IMR-90 (cell line): Measurements from ENCODE around the gene PODXL. TPM values are rescaled to one million over a fixed set of nuclear protein-coding genes. Genes with fewer than 3 reads are reported as not detected.

ENCODE experiments used
- ATAC-seq: fragments of 200-7000 bp; cut with Tn5 transposase; 2 replicates; pipeline ENCODE4 v1.9.1; 2020; ENCODE audit warnings: low read depth, mild to moderate bottlenecking, moderate library complexity
- BruUV-seq: library from RNA; stranded (reverse); fragments of 400-500 nt; replicated peaks from 2 replicates; lab custom pipeline; 2021; lab: Mats Ljungman, UMichigan
- CTCF ChIA-PET: fragments of 300-600 bp; formaldehyde crosslinking; extraction: SDS; loops from one replicate; lab custom pipeline; 2021; ENCODE audit warnings: antibody characterized with exemption; lab: Yijun Ruan, JAX
- POLR2A ChIA-PET: fragments of 300-600 bp; sonication (Branson Sonifier 250); formaldehyde crosslinking; loops from one replicate; lab custom pipeline; 2022; ENCODE audit warnings: antibody characterized with exemption; ENCODE audit not compliant: unreplicated experiment; lab: Charles Lee
- DNase-seq: peaks from one replicate; pipeline ENCODE4 v3.0.0; 2013
- H2AFZ ChIP-seq: replicated peaks from 2 replicates; pipeline ENCODE3; 2013; ENCODE audit warnings: low read length, mild to moderate bottlenecking; ENCODE audit not compliant: poor library complexity
- H2AK5ac ChIP-seq: 2 replicates; pipeline ENCODE4 v1.6.1; 2013; ENCODE audit warnings: low read depth, low read length, inconsistent platforms
- H2AK9ac ChIP-seq: replicated peaks from 2 replicates; pipeline ENCODE3; 2013; ENCODE audit warnings: mild to moderate bottlenecking, low read depth, low read length, moderate library complexity; ENCODE audit not compliant: poor library complexity
- H2BK120ac ChIP-seq: 2 replicates; pipeline ENCODE4 v1.6.1; 2013; ENCODE audit warnings: low read depth, low read length, inconsistent platforms
- H2BK15ac ChIP-seq: 3 replicates; pipeline ENCODE4 v1.6.1; 2013; ENCODE audit warnings: low read depth, low read length, inconsistent platforms
- H2BK20ac ChIP-seq: 2 replicates; pipeline ENCODE4 v1.6.1; 2013; ENCODE audit warnings: low read depth, mild to moderate bottlenecking, inconsistent platforms, low read length, moderate library complexity
- H2BK5ac ChIP-seq: 2 replicates; pipeline ENCODE4 v1.6.1; 2013; ENCODE audit warnings: mild to moderate bottlenecking, low read depth, low read length, inconsistent platforms; ENCODE audit not compliant: poor library complexity, severe bottlenecking
- H3K14ac ChIP-seq: replicated peaks from 2 replicates; pipeline ENCODE4 v1.6.1; 2013; ENCODE audit warnings: low read depth, low read length, inconsistent platforms
- H3K18ac ChIP-seq: 2 replicates; pipeline ENCODE4 v1.6.1; 2013; ENCODE audit warnings: low read depth, low read length, control low read depth
- H3K23ac ChIP-seq: 2 replicates; pipeline ENCODE4 v1.6.1; 2013; ENCODE audit warnings: low read depth, low read length, inconsistent platforms
- H3K27ac ChIP-seq: 2 replicates; pipeline ENCODE4 v1.5.1; 2013; ENCODE audit warnings: mild to moderate bottlenecking, control low read depth, low read length; ENCODE audit not compliant: insufficient read depth
- H3K27me3 ChIP-seq: 2 replicates; pipeline ENCODE4 v1.6.1; 2013; ENCODE audit warnings: low read length; ENCODE audit not compliant: control insufficient read depth, insufficient read depth
- H3K36me3 ChIP-seq: 2 replicates; pipeline ENCODE4 v1.6.1; 2013; ENCODE audit warnings: low read length, mixed read lengths; ENCODE audit not compliant: control insufficient read depth, insufficient read depth
- H3K4ac ChIP-seq: 2 replicates; pipeline ENCODE4 v1.6.1; 2013; ENCODE audit warnings: low read depth, low read length, inconsistent platforms
- H3K4me1 ChIP-seq: 2 replicates; pipeline ENCODE4 v1.6.1; 2013; ENCODE audit warnings: low read length, mixed read lengths; ENCODE audit not compliant: control insufficient read depth, insufficient read depth
- H3K4me2 ChIP-seq: 2 replicates; pipeline ENCODE4 v1.6.1; 2013; ENCODE audit warnings: low read depth, mild to moderate bottlenecking, control low read depth, low read length, moderate library complexity
- H3K4me3 ChIP-seq: 2 replicates; pipeline ENCODE4 v1.5.1; 2013; ENCODE audit warnings: low read depth, mild to moderate bottlenecking, control low read depth, low read length, moderate library complexity; ENCODE audit not compliant: insufficient read depth
- H3K56ac ChIP-seq: 2 replicates; pipeline ENCODE4 v1.6.1; 2013; ENCODE audit warnings: low read length, inconsistent platforms; ENCODE audit not compliant: insufficient read depth; ENCODE audit errors: extremely low read depth
- H3K79me1 ChIP-seq, 2 experiments: 2 replicates each; pipeline ENCODE4 v1.6.1; 2013; ENCODE audit warnings: low read length in 2 of 2, inconsistent platforms in 1 of 2, low read depth in 1 of 2
- H3K9ac ChIP-seq: 2 replicates; pipeline ENCODE4 v1.6.1; 2013; ENCODE audit warnings: low read depth, low read length, control low read depth
- H3K9me1 ChIP-seq: 2 replicates; pipeline ENCODE4 v1.6.1; 2013; ENCODE audit warnings: low read length, inconsistent platforms; ENCODE audit not compliant: insufficient read depth
- H3K9me3 ChIP-seq: 2 replicates; pipeline ENCODE4 v1.6.1; 2013; ENCODE audit warnings: low read length; ENCODE audit not compliant: control insufficient read depth, insufficient read depth
- H4K20me1 ChIP-seq: 2 replicates; pipeline ENCODE4 v1.6.1; 2013; ENCODE audit warnings: low read length, inconsistent platforms; ENCODE audit not compliant: insufficient read depth
- H4K5ac ChIP-seq: 2 replicates; pipeline ENCODE4 v1.6.1; 2013; ENCODE audit warnings: mild to moderate bottlenecking, low read depth, low read length, control low read depth
- H4K8ac ChIP-seq, 2 experiments: 2 replicates each; pipeline ENCODE4 v1.6.1; 2013; ENCODE audit warnings: low read depth in 2 of 2, low read length in 2 of 2, control low read depth in 1 of 2, inconsistent platforms in 1 of 2
- H4K91ac ChIP-seq: 2 replicates; pipeline ENCODE4 v1.6.1; 2013; ENCODE audit warnings: low read depth, low read length, inconsistent platforms; ENCODE audit not compliant: insufficient read depth
- CEBPB ChIP-seq: IDR thresholded peaks from 2 replicates; pipeline ENCODE4 v1.6.1; 2012; ENCODE audit warnings: low read depth, low read length, improper control_type of control experiment
- CTCF ChIP-seq: conservative IDR thresholded peaks from 2 replicates; pipeline ENCODE4 v1.5.1; 2012; ENCODE audit warnings: mild to moderate bottlenecking, low read depth, low read length, improper control_type of control experiment
- ELK1 ChIP-seq: fragments of 150-350 bp; IDR thresholded peaks from 2 replicates; pipeline ENCODE4 v1.6.1; 2016; ENCODE audit warnings: low read depth, mild to moderate bottlenecking, low read length, moderate library complexity, borderline replicate concordance
- MAFK ChIP-seq: IDR thresholded peaks from 2 replicates; pipeline ENCODE4 v1.6.1; 2012; ENCODE audit warnings: low read depth, low read length, improper control_type of control experiment
- MXI1 ChIP-seq: IDR thresholded peaks from 2 replicates; pipeline ENCODE4 v1.6.1; 2012; ENCODE audit warnings: low read depth, mild to moderate bottlenecking, low read length, moderate library complexity, borderline replicate concordance
- SMC3 ChIP-seq: fragments of 150-350 bp; IDR thresholded peaks from 2 replicates; pipeline ENCODE4 v1.6.1; 2016; ENCODE audit warnings: low read depth, mild to moderate bottlenecking, antibody characterized with exemption, low read length, moderate library complexity
- USF2 ChIP-seq: fragments of 150-350 bp; IDR thresholded peaks from 2 replicates; pipeline ENCODE4 v1.6.1; 2017; ENCODE audit warnings: mild to moderate bottlenecking, antibody characterized with exemption, low read length, low read depth
- WGBS, 2 experiments: methylation state at CpG; one replicate each; pipeline versions ENCODE4 v1.1.5 to v1.1.7; 2013; ENCODE audit warnings: missing lambda C conversion rate in 2 of 2; ENCODE audit not compliant: insufficient read length in 1 of 2; ENCODE audit errors: extremely low coverage in 2 of 2; 5-methylcytosine and 5-hydroxymethylcytosine counted together
- dilution Hi-C: fragments of 300-500 bp; cut with HindIII; formaldehyde crosslinking; loops from one replicate; pipeline ENCODE4 v1.14.3; 2018; ENCODE audit warnings: low sequenced_read_pairs; ENCODE audit not compliant: unreplicated experiment
- in situ Hi-C: fragments of 300-500 bp; cut with MboI; formaldehyde crosslinking; loops from 3 replicates; pipeline ENCODE4 v1.14.3; 2019; ENCODE audit warnings: low sequenced_read_pairs, inconsistent platforms, mixed read lengths
- intact Hi-C: fragments of 100-400 bp; cut with micrococcal nuclease; formaldehyde crosslinking; loops from 2 replicates; pipeline ENCODE4 v1.10.0; 2022
- polyA plus RNA-seq, 3 experiments: library from polyadenylated mRNA; depleted of rRNA; stranded (reverse); fragments of >200 nt; gene quantifications; 2 replicates each; pipeline ENCODE4 v1.2.3, GENCODE V29; 2012; ENCODE audit warnings: low replicate concordance in 1 of 3
- total RNA-seq: library from RNA; depleted of rRNA; stranded (reverse); fragments of >200 nt; gene quantifications from 2 replicates; pipeline ENCODE4 v1.2.3, GENCODE V29; 2012

PODXL gene
- total and polyA plus RNA-seq, 2 of the 4 experiments (the other 2 are of a cell fraction) = 1.3 to 3.8 TPM

- Histone ChIP-seq H3K23ac (no peak overlapping the region), H3K4me2 (no peak overlapping the region), H3K18ac (no peak overlapping the region), H2BK5ac (no peak overlapping the region), H2AK5ac (no peak overlapping the region), H3K9me3 (no peaks in the 10 kb centered on the region), H3K36me3 (peaks cover 2% of the 10 kb centered on the region; the same call in 1 of the 2 replicates), H3K56ac (no peak overlapping the region), H2AK9ac (no peak overlapping the region), H4K8ac (no peak overlapping the region), H3K9me1 (0 out of 2 replicates have a peak, but pooled peaks cover 3% of the 10 kb centered on the region), H2BK120ac (no peak overlapping the region), H4K5ac (no peak overlapping the region), H3K4me3 (no peak overlapping the region), H3K9ac (no peak overlapping the region), H2AFZ (no peak overlapping the region), H3K4ac (no peak overlapping the region), H3K14ac (no peak overlapping the region), H2BK20ac (no peak overlapping the region), H4K91ac (no peak overlapping the region), H4K20me1 (no peaks in the 10 kb centered on the region), H2BK15ac (no peak overlapping the region), H3K4me1 (no peaks in the 10 kb centered on the region), H3K27me3 (no peaks in the 10 kb centered on the region), H3K27ac (no peak overlapping the region), H3K79me1 (peaks cover 10 to 11% of the 10 kb centered on the region in 2 experiments; a peak in 3 of 4 replicates)
- CTCF ChIA-PET = interaction anchor here (1.0 to 1.4 kb wide), 2 partner anchors 11 to 29 kb away, joined by 3 read pairs; no protein-coding TSS in a partner anchor
- BruUV-seq = no TSS peak
- intact Hi-C loops = no loop called here
- dilution Hi-C loops = no loop called here
- 100% methylated on average over 1 of the region's 1 CpG; no CpG with 5 or more reads in 1 of the 2 experiments for WGBS, 2 experiments
- TF ChIP-seq ELK1 (no peak), MXI1 (no peak), CEBPB (no peak), SMC3 (no peak), USF2 (no peak), MAFK (no peak), CTCF (no peak)
- no peak for DNase-seq
- ATAC-seq = no peak
- POLR2A ChIA-PET = no interaction called here
- in situ Hi-C loops = no loop called here
These were observed 101.9 kb downstream of the PODXL start for GRCh38 chr7:131454498-131454897.
